HG02970 (cell line): ENCODE measurements around the gene PTPRG.

Source experiments
- ATAC-seq: cut with Tn5 transposase; IDR thresholded peaks from one replicate; pipeline ENCODE4 v1.9.1; 2021; ENCODE audit warnings: mild to moderate bottlenecking, moderate library complexity, moderate number of reproducible peaks; ENCODE audit not compliant: unreplicated experiment, low FRiP score

Gene PTPRG

DNA sequence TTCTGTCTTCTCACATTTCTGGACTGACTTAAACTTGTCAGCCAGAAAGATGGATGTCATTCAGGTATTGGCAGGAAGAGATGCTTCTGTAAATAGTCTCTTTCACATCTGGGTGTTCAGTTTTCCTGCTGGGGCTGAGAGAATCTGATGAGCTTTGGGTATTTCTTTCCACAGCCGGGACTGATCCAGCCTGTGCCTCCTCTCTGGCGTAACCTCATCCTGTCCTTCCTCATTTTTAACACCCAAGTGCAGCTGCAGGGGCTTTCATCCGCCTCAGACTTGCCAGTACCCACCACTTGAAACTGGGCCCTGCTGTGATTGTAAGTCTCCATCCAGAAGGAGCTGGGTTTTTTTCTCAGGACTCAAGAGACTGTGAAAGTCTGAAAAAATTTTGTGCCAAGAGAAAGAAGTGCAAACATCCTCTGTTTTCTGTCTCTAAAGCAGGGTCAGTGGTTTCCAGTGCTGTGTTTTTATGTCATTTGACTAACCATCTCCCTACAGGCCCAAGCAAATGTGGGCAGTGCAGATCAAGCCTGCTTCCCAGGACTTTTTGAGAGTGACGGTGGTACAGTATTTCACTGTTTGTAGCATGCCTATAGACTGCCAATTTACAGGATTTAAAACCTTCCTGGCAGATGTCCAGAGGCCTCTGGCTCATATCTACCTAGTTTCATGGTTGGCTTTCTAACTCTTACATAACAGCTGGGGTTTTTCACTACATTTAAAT lies 342.7 kb downstream of the PTPRG start:
- ATAC-seq, result no peak

DNA sequence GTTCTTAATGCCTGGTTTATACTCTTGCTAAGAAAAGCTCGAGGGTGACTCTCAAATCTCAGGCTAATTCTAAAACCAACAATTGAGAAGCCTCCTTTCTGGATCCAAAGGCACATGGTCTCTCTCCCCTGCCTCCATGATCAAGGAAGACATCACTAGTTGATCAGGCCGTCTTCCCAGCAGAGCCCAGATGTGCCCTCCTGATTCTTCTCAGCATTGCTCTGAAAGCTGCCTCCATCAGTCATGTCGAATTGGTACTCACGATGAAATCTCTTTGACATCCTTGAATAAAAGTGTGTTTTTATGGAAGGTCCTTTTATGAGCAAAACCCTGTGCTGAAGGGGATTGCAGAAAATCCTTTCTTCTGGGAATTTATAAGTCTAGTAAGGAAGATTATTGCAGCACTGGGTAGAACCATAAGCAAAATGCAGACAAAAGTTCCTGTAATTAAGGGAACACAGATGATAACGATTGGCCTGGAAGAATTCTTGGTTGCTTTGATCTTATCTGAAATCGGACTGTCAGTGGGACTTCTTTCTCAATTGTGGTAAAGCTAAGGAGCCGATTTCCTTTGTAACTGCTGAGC lies 345.9 kb downstream of the PTPRG start:
- no peak for ATAC-seq

DNA sequence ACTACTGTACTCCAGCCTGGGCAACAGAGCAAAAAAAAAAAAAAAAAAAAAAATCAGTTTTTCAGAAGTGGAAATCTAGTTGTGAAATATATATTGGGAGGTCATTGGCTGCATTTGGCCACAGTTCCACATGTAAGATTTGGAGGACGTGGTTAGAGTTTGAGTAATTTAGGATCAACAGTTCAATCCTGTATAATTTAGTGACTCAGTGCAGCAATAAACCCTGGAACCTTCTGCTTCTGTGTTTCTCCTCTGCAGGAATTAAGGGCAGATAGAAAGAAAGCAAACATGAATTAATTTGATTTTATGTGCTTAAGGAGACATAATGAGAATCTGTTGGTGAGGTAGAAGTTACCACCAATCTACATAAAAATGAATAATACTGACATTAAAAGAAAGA lies 347.0 kb downstream of the PTPRG start:
- no peak for ATAC-seq

DNA sequence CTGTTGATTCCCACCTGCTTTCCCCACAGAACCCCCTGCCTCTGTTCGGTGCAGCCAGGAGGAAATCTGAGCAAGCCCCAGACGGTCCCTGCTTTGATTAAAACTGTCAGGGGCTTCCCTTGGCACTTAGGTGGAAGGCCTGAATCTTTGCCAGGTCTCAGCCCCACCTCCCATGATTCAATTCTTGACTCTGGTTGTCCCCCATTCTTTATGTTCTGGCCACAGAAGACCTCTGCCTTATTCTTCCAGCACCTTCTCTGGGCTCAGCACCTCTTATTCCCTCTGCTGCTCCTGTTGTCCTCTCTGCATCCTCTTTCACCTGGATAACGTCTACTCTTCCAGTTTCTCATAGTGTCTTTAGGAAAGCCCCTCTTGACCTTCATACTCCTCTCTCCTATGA lies 349.4 kb downstream of the PTPRG start:
- ATAC-seq, result no peak

GRCh38 chr3:61912158-61912557 lies 350.8 kb downstream of the PTPRG start:
- peak; percentile 52 for ATAC-seq

DNA sequence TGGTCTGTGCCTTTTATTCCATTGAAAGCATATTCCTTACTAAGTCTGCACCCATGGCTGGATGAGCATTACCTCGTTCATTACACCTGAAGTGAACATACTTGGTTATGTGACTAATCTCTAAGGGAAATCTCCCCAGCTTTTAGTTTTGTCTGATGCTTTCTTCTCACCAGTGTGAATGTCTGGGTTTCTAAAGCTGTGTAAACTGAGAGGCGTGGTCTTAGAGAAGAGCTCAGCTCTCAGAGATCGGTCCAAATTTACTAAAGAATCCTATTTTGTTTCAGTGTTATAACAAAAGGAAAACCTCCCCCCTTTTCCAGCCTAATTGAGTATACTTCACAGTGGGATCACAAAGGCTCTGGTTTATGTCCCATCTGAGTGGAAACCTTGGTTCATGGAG lies 352.3 kb downstream of the PTPRG start:
- no peak for ATAC-seq

DNA sequence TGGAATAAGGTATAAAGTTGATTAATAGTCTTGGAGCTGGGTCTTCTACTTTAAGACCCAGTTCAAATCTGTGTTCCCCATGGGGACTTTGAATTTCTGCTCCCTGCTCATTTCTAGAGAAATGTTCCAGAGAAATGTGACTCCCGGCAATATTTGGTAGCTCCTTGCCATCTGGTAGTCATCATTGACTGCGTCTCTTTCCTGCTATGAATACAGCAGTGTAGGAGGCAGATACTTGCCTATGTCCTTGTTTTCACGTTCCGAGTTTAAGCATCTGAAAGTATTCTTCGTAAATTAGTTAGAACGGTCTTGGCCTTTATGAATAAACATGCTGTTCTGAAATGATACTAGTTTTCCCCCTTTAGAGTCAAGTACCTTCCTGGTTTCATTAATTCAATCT lies 352.9 kb downstream of the PTPRG start:
- no peak for ATAC-seq

- no peak for ATAC-seq
Observed at GRCh38 chr3:61915296-61915695, 353.9 kb downstream of the PTPRG start.

GRCh38 chr3:61919371-61919770 lies 358.0 kb downstream of the PTPRG start:
- no peak for ATAC-seq

DNA sequence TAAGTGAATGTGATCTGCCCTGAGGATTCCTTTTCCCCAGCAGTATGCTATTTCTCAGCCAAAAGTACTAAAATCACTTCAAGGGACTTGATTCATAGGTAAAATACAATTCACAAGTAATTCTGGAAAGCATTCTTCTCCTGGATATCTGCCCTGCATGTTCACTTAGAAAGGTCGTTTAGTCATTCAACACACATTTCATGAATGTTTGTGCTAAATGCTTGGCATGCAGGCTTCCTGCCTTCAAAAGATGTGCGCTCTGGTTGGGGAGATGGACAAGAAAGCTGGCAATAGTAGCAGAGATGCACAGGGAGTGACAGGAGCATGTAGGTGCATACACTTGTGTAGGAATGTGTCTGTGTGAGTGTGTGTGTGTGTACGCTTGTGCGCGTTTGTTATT lies 360.7 kb downstream of the PTPRG start:
- no peak for ATAC-seq

DNA sequence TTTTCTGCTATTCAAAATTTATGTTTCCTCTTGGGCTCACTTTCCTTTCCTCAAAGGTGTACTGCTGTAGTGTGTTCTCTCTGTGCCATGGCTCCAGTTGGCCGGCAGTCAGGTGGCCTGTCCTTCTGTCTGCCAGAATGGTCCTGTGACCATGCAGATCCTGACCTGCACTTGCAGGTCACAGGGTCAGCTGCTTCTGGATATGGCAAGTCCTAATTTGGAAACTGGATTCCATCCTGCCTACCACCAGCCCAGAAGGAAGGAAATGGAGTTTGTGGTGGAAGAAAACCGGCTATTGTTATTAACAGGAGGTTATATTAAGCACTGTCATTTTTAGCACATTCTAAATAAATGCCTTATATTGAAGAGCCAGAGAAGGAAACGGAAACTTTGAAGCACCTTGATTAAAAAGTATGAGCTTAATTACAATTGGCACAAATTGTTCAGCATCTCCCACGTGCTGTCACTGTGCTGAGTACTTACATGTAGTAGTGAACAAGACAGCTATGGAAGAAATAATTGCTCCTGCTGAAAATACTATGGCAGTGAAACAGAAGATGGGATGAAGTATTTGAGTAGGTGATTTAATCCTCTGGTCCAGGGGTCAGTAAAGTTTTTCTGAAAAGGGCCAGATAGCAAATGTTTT lies 362.8 kb downstream of the PTPRG start:
- ATAC-seq, result no peak

GRCh38 chr3:61924991-61925390 lies 363.6 kb downstream of the PTPRG start:
- ATAC-seq, result no peak

DNA sequence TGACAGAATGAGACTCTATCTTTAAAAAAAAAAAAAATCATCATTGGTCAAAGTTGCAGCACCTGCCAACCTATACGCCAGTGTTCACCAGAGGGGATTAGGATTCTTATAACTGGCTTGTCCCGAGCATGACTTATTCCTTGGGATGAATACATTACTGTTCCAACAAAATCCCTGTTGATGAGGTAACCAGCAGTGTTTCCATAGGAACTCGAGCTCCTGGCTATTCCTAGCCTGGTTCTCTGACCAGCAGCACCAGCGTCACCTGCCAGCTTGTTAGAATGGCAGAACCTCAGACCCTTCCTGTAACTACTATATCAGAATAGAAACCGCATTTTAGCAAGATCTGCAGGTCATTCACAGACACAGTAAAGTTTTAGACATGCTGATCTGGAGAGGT lies 364.4 kb downstream of the PTPRG start:
- no peak for ATAC-seq

- no peak for ATAC-seq
Observed at GRCh38 chr3:61926923-61927322, 365.6 kb downstream of the PTPRG start.

GRCh38 chr3:61927332-61927731 lies 366.0 kb downstream of the PTPRG start:
- no peak for ATAC-seq

- no peak for ATAC-seq
Observed at GRCh38 chr3:61928039-61928438, 366.7 kb downstream of the PTPRG start.

- ATAC-seq, result no peak
Observed at GRCh38 chr3:61928776-61929314, 367.5 kb downstream of the PTPRG start.

DNA sequence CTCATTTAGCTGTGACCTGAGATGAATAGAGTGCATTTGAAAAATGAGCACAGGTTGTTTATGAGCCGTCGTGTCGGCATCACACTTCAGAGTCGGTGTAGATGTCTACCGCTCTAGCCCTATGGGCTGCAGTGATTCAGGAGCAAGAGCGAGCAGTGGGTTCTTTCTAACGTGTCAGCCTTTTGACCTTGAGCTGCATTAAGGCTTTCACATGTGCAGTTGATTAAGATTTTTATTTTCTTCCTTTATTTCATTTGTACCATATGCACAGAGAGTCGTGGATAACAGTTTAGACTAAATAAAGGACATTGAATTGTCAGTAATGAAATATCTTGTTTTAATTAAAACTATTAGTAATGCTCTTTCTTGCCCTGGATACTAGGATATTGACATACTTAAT lies 368.2 kb downstream of the PTPRG start:
- no peak for ATAC-seq

DNA sequence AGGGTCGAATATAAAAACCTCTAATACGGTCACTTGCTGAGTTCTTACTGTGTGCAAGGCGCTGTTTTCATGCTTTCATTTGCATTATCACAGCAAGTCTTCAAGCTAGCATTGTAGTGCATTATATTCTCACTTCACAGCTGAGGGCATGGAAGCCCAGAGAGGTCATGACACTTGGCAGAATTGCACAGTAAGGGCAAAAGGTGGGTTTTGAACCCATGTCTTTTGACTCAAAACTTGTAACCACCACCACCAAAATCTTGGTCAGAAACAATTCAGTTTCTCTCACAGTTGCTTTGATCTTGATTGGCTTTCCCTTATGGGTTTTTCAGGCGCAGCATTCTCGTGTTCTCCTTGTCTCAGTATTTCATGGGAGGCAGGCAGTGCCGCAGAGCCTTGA lies 371.1 kb downstream of the PTPRG start:
- ATAC-seq, result no peak

DNA sequence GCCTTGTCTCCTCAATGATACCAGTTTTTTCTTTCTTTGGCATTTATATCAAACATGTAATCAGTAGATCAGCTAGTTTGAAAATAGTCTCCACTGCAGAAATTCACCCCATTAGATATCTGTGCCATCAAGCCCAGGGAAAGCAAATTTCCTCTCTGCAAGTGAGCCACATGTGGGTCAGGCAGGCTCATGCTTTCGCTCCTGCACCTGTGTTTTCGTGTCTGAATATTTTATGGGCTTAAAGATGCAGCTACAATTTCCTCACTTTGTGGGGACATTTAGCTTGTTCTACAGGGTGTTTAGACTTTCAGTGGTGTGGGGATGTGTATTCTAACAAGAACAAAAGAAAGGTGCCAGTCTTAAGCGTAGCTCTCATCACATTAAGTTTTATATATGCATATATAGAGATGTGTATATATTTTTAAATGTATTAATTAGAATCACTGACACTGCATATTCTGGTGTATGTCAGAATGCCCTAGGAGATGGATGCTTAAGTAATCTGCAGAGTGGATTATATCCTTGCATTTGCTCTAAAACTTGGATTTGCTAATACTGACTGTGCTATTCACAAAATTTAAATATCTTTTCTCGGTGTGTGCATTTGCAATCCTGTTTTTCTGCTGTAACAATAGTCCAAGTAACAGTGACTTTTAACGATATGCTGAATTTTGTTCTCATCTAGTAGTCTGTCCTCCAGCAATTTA lies 372.6 kb downstream of the PTPRG start:
- ATAC-seq, result no peak

- no peak for ATAC-seq
Observed at GRCh38 chr3:61934505-61934871, 373.1 kb downstream of the PTPRG start.
